HG03060 (cell line): Measurements from ENCODE around the gene KCNH5.
"Not testable (repeated sequence)": the region's sequence is repeated elsewhere in the genome, so short reads cannot be mapped to it uniquely, and the experiment has no call there.

Source experiments
- ATAC-seq: cut with Tn5 transposase; IDR thresholded peaks from one replicate; pipeline ENCODE4 v1.9.1; 2021; ENCODE audit warnings: low read depth, moderate number of reproducible peaks; ENCODE audit not compliant: unreplicated experiment

KCNH5 gene

GRCh38 chr14:62897771-62898170 is 147.5 kb downstream of the KCNH5 start:
- ATAC-seq = no peak

- no peak for ATAC-seq
These were observed 148.3 kb downstream of the KCNH5 start for GRCh38 chr14:62896932-62897456.

GRCh38 chr14:62894736-62895135 is 150.5 kb downstream of the KCNH5 start:
- ATAC-seq = no peak

- ATAC-seq = no peak
These were observed 155.9 kb downstream of the KCNH5 start for GRCh38 chr14:62889364-62889763.

GRCh38 chr14:62886461-62886860 is 158.8 kb downstream of the KCNH5 start:
- ATAC-seq = no peak

- no peak for ATAC-seq
These were observed 159.8 kb downstream of the KCNH5 start for GRCh38 chr14:62885451-62885850.

- ATAC-seq = no peak
These were observed 162.3 kb downstream of the KCNH5 start for GRCh38 chr14:62882967-62883366.

- ATAC-seq = no peak
These were observed 178.9 kb downstream of the KCNH5 start for GRCh38 chr14:62866376-62866775.

- no peak for ATAC-seq
These were observed 180.7 kb downstream of the KCNH5 start for GRCh38 chr14:62864588-62864987.

GRCh38 chr14:62858011-62858410 is 187.2 kb downstream of the KCNH5 start:
- not testable (repeated sequence) for ATAC-seq

- no peak for ATAC-seq
These were observed 190.3 kb downstream of the KCNH5 start for GRCh38 chr14:62854951-62855350.

- ATAC-seq = no peak
These were observed 198.1 kb downstream of the KCNH5 start for GRCh38 chr14:62847168-62847567.

- no peak for ATAC-seq
These were observed 200.7 kb downstream of the KCNH5 start for GRCh38 chr14:62844546-62844945.

- no peak for ATAC-seq
These were observed 221.2 kb downstream of the KCNH5 start for GRCh38 chr14:62824086-62824485.

GRCh38 chr14:62819931-62820330 is 225.3 kb downstream of the KCNH5 start:
- no peak for ATAC-seq

- no peak for ATAC-seq
These were observed 237.6 kb downstream of the KCNH5 start for GRCh38 chr14:62807636-62808035.

- ATAC-seq = no peak
These were observed 244.7 kb downstream of the KCNH5 start for GRCh38 chr14:62800577-62800976.

GRCh38 chr14:62796431-62796830 is 248.8 kb downstream of the KCNH5 start:
- ATAC-seq = no peak

GRCh38 chr14:62792578-62792977 is 252.7 kb downstream of the KCNH5 start:
- ATAC-seq = no peak

GRCh38 chr14:62781328-62781727 is 263.9 kb downstream of the KCNH5 start:
- ATAC-seq = not testable (repeated sequence)

- no peak for ATAC-seq
These were observed 266.4 kb downstream of the KCNH5 start for GRCh38 chr14:62778852-62779251.

- no peak for ATAC-seq
These were observed 266.9 kb downstream of the KCNH5 start for GRCh38 chr14:62778310-62778709.

- no peak for ATAC-seq
These were observed 267.7 kb downstream of the KCNH5 start for GRCh38 chr14:62777510-62777909.
